Activated CD4-positive, alpha-beta T cell treated with anti-CD3 and anti-CD28 coated beads, Interleukin-2, Interleukin-4, amounts not matched to agents 100 ng/mL and 50 ng/mL, durations not matched to agents 16 hours and 8 hours (primary cell): ENCODE results near the gene HAND1.

ENCODE experiments used
- DNase-seq: peaks from one replicate; pipeline ENCODE4 v3.0.0-alpha.2; 2020; ENCODE audit warnings: low spot score

The HAND1 gene

GRCh38 chr5:154455585-154455984 is 22.4 kb downstream of the HAND1 start:
- DNase-seq: no peak

- no peak for DNase-seq
These were observed 26.1 kb downstream of the HAND1 start for GRCh38 chr5:154451957-154452356.

- DNase-seq: no peak
These were observed 28.2 kb downstream of the HAND1 start for GRCh38 chr5:154449786-154450185.

GRCh38 chr5:154447089-154447725 is 30.8 kb downstream of the HAND1 start:
- no peak for DNase-seq

- DNase-seq: peak; percentile 19
These were observed 31.6 kb downstream of the HAND1 start for GRCh38 chr5:154446195-154447088.

GRCh38 chr5:154445422-154446194 is 32.4 kb downstream of the HAND1 start, which contains the start of gene SAP30L:
TSS of gene SAP30L (plus strand) at chr5:154445997. CDS start at chr5:154446605, 608 bp downstream.
- peak; percentile 96 for DNase-seq

GRCh38 chr5:154444556-154445421 is 33.2 kb downstream of the HAND1 start:
- no peak for DNase-seq

GRCh38 chr5:154442801-154443200 is 35.2 kb downstream of the HAND1 start:
- no peak for DNase-seq

- DNase-seq: no peak
These were observed 37.5 kb downstream of the HAND1 start for GRCh38 chr5:154440540-154440939.

- no peak for DNase-seq
These were observed 40.6 kb downstream of the HAND1 start for GRCh38 chr5:154437281-154437965.

- no peak for DNase-seq
These were observed 42.8 kb downstream of the HAND1 start for GRCh38 chr5:154435226-154435625.

GRCh38 chr5:154430961-154431630 is 46.9 kb downstream of the HAND1 start:
- DNase-seq: no peak

- DNase-seq: no peak
These were observed 47.6 kb downstream of the HAND1 start for GRCh38 chr5:154430466-154430865.

- DNase-seq: no peak
These were observed 48.7 kb downstream of the HAND1 start for GRCh38 chr5:154429341-154429740.

- no peak for DNase-seq
These were observed 49.8 kb downstream of the HAND1 start for GRCh38 chr5:154428208-154428607.
